RWPE1 (cell line): ENCODE results near the gene SHB.
"Not testable (repeated sequence)": the region's sequence is repeated elsewhere in the genome, so short reads cannot be mapped to it uniquely, and the experiment has no call there.

ENCODE experiments used
- CTCF ChIA-PET: fragments of 350-600 bp; sonication (Branson Sonifier 250); formaldehyde crosslinking; extraction: SDS; loops from one replicate; lab custom pipeline; 2021; lab: Yijun Ruan, JAX
- POLR2A ChIA-PET: fragments of 400-600 bp; formaldehyde crosslinking; extraction: SDS; loops from one replicate; lab custom pipeline; 2020; ENCODE audit warnings: antibody characterized with exemption; ENCODE audit not compliant: low non-redundant PET; lab: Yijun Ruan, JAX
- DNase-seq: peaks from one replicate; pipeline ENCODE4 v3.0.0; 2012; ENCODE audit warnings: low spot score
- H3K27ac ChIP-seq: fragments of 450-650 bp; 2 replicates; pipeline ENCODE4 v1.5.1; 2017
- CTCF ChIP-seq: fragments of 450-650 bp; conservative IDR thresholded peaks from 2 replicates; pipeline ENCODE4 v1.5.1; 2017; ENCODE audit warnings: low read depth, mild to moderate bottlenecking

Gene SHB

GRCh38 chr9:37914154-37914551 is 154.9 kb downstream of the SHB start:
- POLR2A ChIA-PET, result no interaction called here
- CTCF ChIA-PET, result interaction anchor here (0.6 to 1.9 kb wide), 27 partner anchors 9 to 487 kb away, joined by 3 to 14 read pairs (median 4); partner anchors contain the start of genes SHB and SLC25A51
- DNase-seq, result no peak
- H3K27ac ChIP-seq, result peak overlapping the region; percentile 84
- no peak for TF ChIP-seq CTCF

- POLR2A ChIA-PET, result no interaction called here
- CTCF ChIA-PET, result interaction anchor here (0.5 to 1.9 kb wide), 32 partner anchors 9 to 487 kb away, joined by 3 to 14 read pairs (median 4); partner anchors contain the start of genes SHB and SLC25A51
- DNase-seq, result peak; percentile 74
- TF ChIP-seq CTCF, result peak; percentile 96
- peak overlapping the region; percentile 84 for H3K27ac ChIP-seq
Observed at GRCh38 chr9:37913480-37914153, 155.4 kb downstream of the SHB start.

- no peak for DNase-seq
- no peak for TF ChIP-seq CTCF
- no peak overlapping the region for H3K27ac ChIP-seq
- CTCF ChIA-PET, result interaction anchor here (0.5 to 1.2 kb wide), 3 partner anchors 77 to 148 kb away, joined by 3 to 4 read pairs (median 3); no protein-coding TSS in a partner anchor
- POLR2A ChIA-PET, result no interaction called here
Observed at GRCh38 chr9:37911271-37911681, 157.8 kb downstream of the SHB start.

- TF ChIP-seq CTCF, result no peak
- H3K27ac ChIP-seq, result no peak overlapping the region
- no peak for DNase-seq
- ChIA-PET POLR2A (no interaction called here), CTCF (no interaction called here)
Observed at GRCh38 chr9:37910271-37910670, 158.8 kb downstream of the SHB start.

GRCh38 chr9:37909836-37910235 is 159.2 kb downstream of the SHB start:
- POLR2A ChIA-PET, DNase-seq, H3K27ac ChIP-seq: not testable (repeated sequence)
- CTCF ChIA-PET, result interaction anchor here (0.8 kb wide), 1 partner anchor 334 kb away, joined by 3 read pairs; no protein-coding TSS in a partner anchor

- no peak for TF ChIP-seq CTCF
- DNase-seq, result no peak
- ChIA-PET CTCF (interaction anchor here (0.8 kb wide), 1 partner anchor 335 kb away, joined by 3 read pairs; no protein-coding TSS in a partner anchor), POLR2A (no interaction called here)
- peak overlapping the region; percentile 49 for H3K27ac ChIP-seq
Observed at GRCh38 chr9:37909326-37909725, 159.7 kb downstream of the SHB start.

GRCh38 chr9:37908698-37909186 is 160.3 kb downstream of the SHB start:
- no peak for DNase-seq
- peak overlapping the region; percentile 49 for H3K27ac ChIP-seq
- POLR2A ChIA-PET, result no interaction called here

More at GRCh38 chr9:37908698-37909186, 160.3 kb downstream of the SHB start:
- CTCF ChIA-PET, result interaction anchor here (0.6 to 0.8 kb wide), 3 partner anchors 68 to 335 kb away, joined by 3 read pairs; no protein-coding TSS in a partner anchor
- no peak for TF ChIP-seq CTCF
